HG03442 (cell line): ENCODE results near the gene RNF223.

Experiments
- ATAC-seq: cut with Tn5 transposase; IDR thresholded peaks from one replicate; pipeline ENCODE4 v1.9.1; 2021; ENCODE audit warnings: mild to moderate bottlenecking, moderate library complexity; ENCODE audit not compliant: unreplicated experiment

Gene RNF223

GRCh38 chr1:1047407-1047806 lies 26.7 kb downstream of the RNF223 start:
- no peak for ATAC-seq

DNA sequence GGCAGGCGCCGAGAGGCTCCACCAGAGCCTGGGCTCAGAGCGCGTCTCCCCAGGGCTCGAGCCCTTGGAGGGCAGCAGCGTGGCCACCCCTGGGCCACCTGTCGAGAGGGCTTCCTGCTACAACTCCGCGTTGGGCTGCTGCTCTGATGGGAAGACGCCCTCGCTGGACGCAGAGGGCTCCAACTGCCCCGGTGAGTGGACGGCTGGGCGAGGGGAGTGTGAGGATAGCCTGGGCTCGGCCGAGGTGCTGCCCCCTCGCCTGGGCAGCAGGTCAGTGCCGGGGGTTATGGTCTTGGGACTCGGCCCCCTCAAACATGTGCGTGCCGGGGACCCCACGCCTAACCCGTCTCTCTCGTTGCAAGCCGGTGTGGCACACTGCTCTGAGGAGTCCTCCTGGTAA lies 27.3 kb downstream of the RNF223 start:
- no peak for ATAC-seq

GRCh38 chr1:1046243-1046642 lies 27.9 kb downstream of the RNF223 start:
- ATAC-seq, result no peak

DNA sequence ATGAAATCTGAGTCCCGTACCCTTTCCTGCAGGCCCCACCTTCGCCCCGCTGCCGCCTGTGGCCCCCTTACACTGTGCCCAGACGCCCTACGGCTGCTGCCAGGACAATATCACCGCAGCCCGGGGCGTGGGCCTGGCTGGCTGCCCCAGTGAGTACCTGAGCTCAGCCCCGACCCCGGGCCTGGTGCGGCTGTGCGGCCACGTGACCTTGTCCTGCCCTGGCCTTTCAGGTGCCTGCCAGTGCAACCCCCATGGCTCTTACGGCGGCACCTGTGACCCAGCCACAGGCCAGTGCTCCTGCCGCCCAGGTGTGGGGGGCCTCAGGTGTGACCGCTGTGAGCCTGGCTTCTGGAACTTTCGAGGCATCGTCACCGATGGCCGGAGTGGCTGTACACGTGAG lies 29.0 kb downstream of the RNF223 start:
- no peak for ATAC-seq

DNA sequence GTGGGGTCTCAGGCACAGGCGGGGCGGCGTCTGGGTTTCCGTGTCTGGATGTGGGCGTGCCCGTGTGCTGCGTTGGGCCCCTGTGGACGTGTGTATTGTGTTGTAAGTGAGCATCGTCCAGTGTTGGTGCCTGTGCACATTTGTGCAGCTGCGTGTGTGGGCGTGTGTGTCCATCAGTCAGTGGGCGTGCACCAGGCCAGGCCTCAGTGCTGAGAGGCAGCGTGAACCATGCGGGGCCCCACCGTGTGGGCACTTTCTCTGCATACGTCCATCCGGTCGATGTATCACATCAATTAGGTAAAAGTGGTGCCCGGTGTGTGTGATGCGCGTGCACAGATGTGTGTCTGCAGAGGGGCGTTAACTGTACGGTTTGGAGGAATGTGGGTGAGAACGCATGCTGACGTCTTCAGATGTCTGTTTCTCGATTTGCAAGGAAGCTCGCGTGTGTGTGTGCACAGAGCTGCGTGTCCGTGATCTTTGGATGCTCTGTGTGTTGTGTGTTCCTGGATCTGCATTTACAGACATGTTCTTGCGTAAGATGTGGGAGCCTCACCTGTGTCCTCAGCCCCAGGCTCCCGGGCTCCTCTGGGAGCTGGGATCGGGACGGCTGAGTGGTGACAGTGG lies 29.5 kb downstream of the RNF223 start:
- no peak for ATAC-seq

DNA sequence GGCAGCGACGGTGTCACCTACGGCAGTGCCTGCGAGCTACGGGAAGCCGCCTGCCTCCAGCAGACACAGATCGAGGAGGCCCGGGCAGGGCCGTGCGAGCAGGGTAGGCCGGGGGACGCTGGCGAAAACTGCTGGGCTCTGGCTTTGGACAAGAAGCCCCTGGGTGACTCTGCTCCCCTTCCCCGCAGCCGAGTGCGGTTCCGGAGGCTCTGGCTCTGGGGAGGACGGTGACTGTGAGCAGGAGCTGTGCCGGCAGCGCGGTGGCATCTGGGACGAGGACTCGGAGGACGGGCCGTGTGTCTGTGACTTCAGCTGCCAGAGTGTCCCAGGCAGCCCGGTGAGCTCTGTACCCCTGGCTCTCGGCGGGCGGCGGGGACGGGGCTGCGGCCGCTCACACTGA lies 30.2 kb downstream of the RNF223 start:
- no peak for ATAC-seq

- ATAC-seq, result no peak
Observed at GRCh38 chr1:1043411-1043810, 30.7 kb downstream of the RNF223 start.

DNA sequence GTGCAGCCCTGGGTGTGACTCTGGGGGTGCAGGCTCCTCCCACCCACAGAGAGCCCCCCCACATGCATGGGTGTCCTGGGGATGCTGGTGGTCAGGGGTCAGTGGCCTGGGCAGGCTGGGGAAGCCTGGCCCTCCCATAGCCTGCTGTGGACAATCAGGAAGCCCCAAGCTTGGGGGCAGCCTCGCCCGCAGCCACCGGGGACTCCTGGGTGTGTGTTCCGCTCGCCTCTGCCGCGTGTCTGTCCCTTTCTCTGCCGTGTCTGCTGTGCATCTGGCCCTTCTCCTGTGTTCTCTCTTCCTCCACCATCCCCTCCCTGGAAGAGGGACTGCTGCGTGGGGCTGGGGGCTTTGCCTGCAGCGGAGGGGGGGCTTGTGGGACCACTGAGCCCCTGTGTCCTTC lies 31.3 kb downstream of the RNF223 start:
- ATAC-seq, result no peak

- no peak for ATAC-seq
Observed at GRCh38 chr1:1041873-1042272, 32.2 kb downstream of the RNF223 start.

DNA sequence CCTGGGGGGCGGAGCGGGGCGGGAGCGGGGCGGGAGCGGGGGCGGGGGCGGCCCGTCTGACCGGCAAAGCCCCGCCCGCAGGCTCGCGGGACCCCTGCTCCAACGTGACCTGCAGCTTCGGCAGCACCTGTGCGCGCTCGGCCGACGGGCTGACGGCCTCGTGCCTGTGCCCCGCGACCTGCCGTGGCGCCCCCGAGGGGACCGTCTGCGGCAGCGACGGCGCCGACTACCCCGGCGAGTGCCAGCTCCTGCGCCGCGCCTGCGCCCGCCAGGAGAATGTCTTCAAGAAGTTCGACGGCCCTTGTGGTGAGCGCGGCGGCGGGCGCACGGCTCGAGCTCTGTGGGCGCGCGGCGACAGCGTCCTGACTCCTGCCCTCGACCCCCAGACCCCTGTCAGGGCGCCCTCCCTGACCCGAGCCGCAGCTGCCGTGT lies 33.0 kb downstream of the RNF223 start:
- no peak for ATAC-seq

- ATAC-seq, result no peak
Observed at GRCh38 chr1:1040004-1040991, 33.8 kb downstream of the RNF223 start.

DNA sequence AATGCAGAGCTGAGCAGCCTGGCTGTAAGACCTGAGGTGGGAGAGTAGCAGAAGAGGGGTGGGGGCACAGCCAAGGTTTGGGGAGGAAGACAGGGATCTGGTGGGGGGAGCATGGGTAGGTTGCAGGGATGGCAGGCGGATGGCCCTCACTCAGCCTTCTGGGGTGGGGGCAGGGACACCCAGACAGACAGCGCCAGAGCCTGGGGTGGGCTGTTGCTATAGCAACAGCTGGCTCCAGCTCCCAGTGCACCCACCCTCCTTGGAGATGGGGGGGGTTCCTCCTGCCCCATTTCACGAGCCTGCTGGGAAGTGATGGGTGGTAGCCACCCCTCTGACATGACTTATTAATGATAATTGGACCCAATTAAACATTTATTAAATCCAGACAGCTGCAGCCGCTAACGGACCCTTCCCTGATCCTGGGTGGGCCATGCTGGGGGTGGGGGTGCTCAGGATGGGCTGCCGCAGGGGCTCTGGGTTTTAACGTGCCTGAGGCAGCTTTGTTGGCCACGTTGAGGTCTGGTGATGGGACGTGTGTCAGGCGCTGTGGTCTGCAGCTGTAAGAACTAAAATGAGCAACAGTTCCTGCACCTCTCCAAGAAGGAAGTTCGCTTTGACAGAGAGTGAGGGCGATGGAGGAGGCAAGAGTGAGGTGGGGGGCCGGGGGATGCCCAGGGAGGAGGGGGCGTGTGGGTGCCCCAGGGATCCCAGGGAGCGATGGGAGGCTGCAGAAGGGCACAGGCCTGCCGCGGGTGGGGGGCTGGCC lies 34.8 kb downstream of the RNF223 start:
- ATAC-seq, result no peak

DNA sequence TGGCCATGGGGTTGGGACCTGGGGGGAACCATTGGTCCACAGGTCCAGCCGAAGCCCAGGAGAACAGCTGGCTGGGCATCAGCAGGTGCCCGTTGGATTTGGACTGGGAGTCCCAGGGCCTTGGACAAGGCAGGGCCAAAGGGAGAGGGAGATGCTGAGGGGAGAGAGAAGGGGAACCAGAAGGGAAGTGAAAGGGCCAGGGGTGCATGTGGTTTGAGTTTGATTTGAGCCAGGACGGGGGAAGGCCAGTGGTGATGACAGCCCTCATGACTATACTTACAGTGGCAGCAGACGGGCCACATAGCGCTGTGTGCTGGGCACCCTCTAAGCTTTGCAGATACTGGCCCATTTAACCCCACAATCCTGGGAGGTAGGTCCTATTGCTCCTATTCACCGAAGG lies 35.4 kb downstream of the RNF223 start:
- ATAC-seq, result peak; percentile 37

- no peak for ATAC-seq
Observed at GRCh38 chr1:1037366-1038327, 36.5 kb downstream of the RNF223 start.

DNA sequence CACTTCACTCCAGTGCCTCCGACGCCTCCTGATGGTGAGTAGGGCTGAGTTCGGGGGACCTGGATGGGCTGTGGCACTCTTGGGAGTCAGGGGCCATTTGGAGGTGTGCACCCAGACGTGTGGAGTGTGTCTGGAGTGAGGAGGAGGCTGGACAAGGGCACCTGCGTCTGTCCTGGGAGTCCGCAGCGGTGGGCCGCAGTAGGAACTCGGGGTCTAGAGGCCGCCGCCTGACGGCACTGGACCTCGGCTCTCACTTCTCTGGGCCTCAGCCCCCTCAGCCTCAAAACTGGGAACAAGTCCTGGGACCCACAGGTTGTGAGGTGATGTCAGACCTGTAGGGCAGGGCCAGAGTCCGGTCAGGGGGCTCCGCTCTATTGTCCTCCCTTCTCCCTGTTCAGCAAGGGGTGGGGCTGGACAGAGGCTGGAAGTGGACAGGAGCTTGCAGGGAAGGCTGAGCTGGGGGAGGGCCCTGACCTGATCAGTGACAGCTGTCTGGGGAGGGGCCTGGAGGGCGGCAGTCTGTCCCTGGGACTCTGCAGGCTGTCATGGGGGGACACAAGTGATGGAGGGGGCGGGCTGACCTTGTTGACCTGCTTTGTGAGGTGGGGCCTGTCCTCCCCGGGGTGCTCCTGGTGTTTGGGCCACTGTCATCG lies 38.7 kb downstream of the RNF223 start:
- ATAC-seq, result no peak

DNA sequence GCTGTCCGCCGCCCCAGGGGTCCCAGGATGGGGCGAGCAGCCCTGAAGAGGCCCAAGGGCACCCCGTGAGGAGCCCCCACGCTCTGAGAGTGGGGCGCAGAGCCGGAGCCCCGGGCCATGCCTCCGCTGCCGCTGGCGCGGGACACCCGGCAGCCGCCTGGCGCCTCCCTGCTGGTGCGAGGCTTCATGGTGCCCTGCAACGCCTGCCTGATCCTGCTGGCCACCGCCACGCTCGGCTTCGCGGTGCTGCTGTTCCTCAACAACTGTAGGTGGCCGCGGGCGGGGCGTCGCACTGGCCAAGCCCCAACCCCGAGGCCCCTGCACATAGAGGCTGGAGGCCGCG lies 39.7 kb downstream of the RNF223 start:
- ATAC-seq, result no peak

- ATAC-seq, result no peak
Observed at GRCh38 chr1:1033731-1034438, 40.2 kb downstream of the RNF223 start.

GRCh38 chr1:1033009-1033587 lies 41.0 kb downstream of the RNF223 start:
- peak; percentile 80 for ATAC-seq

DNA sequence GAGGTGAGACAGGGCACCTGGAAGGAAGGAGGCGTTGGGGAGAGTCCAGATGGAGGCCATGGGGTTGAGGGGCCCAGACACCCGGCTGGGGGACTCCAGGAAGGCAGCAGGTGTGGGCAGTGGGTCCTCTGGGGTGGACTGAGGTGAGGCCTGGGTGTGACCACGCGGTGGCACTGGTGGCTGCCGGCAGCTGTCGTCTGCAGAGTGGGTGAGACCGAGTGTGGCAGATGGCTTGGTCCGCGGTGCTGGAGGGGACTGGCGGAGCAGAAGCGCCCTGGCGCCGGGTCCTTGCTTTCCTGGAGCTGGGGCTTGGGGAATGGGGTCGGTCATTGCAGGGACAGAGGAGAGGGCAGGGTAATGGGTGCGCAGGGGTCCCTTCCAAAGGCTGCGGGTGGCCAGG lies 41.7 kb downstream of the RNF223 start:
- no peak for ATAC-seq
